WTC11 (cell line): Measurements from ENCODE around the gene NSMCE1.

Source experiments
- ATF2 ChIP-seq: sonication (generic); formaldehyde crosslinking; IDR thresholded peaks from 2 replicates; pipeline ENCODE4 v1.8.1; 2022; ENCODE audit warnings: low read depth, missing genetic modification reagents, borderline replicate concordance
- CTCF ChIP-seq: fragments of 200-600 bp; IDR thresholded peaks from 2 replicates; pipeline ENCODE4 v1.8.0; 2022; ENCODE audit warnings: antibody characterized with exemption
- EMX1 ChIP-seq: fragments of 250-450 bp; sonication (Bioruptor Pico); IDR thresholded peaks from 2 replicates; pipeline ENCODE4 v1.8.0; 2021; ENCODE audit warnings: mild to moderate bottlenecking
- MLX ChIP-seq: sonication (generic); formaldehyde crosslinking; IDR thresholded peaks from 2 replicates; pipeline ENCODE4 v1.8.1; 2023; ENCODE audit warnings: mild to moderate bottlenecking, missing genetic modification reagents, moderate library complexity
- PRDM15 ChIP-seq: sonication (generic); formaldehyde crosslinking; IDR thresholded peaks from 2 replicates; pipeline ENCODE4 v1.8.0; 2022; ENCODE audit warnings: missing genetic modification reagents
- RORB ChIP-seq: fragments of 250-450 bp; sonication (Bioruptor Pico); IDR thresholded peaks from 2 replicates; pipeline ENCODE4 v1.9.0; 2021; ENCODE audit warnings: mild to moderate bottlenecking
- TEAD4 ChIP-seq: sonication (generic); formaldehyde crosslinking; IDR thresholded peaks from 2 replicates; pipeline ENCODE4 v1.8.0; 2022; ENCODE audit warnings: mild to moderate bottlenecking, missing genetic modification reagents
- ZNF232 ChIP-seq: sonication (generic); formaldehyde crosslinking; IDR thresholded peaks from 2 replicates; pipeline ENCODE4 v1.8.0; 2022; ENCODE audit warnings: mild to moderate bottlenecking, missing genetic modification reagents

GRCh38 chr16:27317738-27318391 is 49.3 kb upstream of the NSMCE1 start:
- no peak for TF ChIP-seq ZNF232 (CRISPR knock-in tag)
- TF ChIP-seq CTCF, result no peak
- no peak for TF ChIP-seq MLX
- no peak for TF ChIP-seq PRDM15
- TF ChIP-seq RORB (CRISPR knock-in tag), result no peak
- no peak for TF ChIP-seq ATF2 (CRISPR knock-in tag)
- no peak for TF ChIP-seq EMX1 (CRISPR knock-in tag)
- TF ChIP-seq TEAD4, result no peak
